ENCODE data around the gene CCDC142. TPM values are rescaled to one million over a fixed set of nuclear protein-coding genes. Genes with fewer than 3 reads are reported as not detected.

Gene CCDC142
- total and polyA plus RNA-seq, 10 of the 15 experiments (the other 5 are each of a cell fraction or from before 2014, with no cell fraction given) = 0.93 to 16.9 (median 9.0) TPM

GRCh38 chr2:74438248-74438647 lies 44.5 kb downstream of the CCDC142 start:
- CTCF ChIA-PET = interaction anchor here (1.2 to 2.5 kb wide), 2 partner anchors 16 to 25 kb away, joined by 3 to 12 read pairs; partner anchors contain the start of gene INO80B
- H3K27me3 ChIP-seq (replicated peaks in 1 of 2; ENCODE audit: control insufficient read depth in 2 of 2, insufficient read depth in 2 of 2, low read length in 1 of 2) = peaks cover 2 to 10% of the 10 kb centered on the region in 2 experiments; a peak in 3 of 4 replicates
- no peaks in the 10 kb centered on the region; the same call in 1 of the 2 replicates for H3K79me2 ChIP-seq (ENCODE audit: control insufficient read depth, insufficient read depth, low read length)
- BruUV-seq (replicated peaks) = no TSS peak
- WGBS (ENCODE audit: insufficient coverage, insufficient replicate concordance, low lambda C conversion rate, missing lambda C conversion rate) = 92% methylated on average over 1 of the region's 1 CpG
- H3K36me3 ChIP-seq (ENCODE audit: control insufficient read depth in 2 of 2, insufficient read depth in 2 of 2, low read length in 1 of 2) = no peaks in the 10 kb centered on the region
- H3K9me3 ChIP-seq (replicated peaks; ENCODE audit: control insufficient read depth, insufficient read depth, low read length) = no peaks in the 10 kb centered on the region
- no peak for ATAC-seq
- H3K4me1 ChIP-seq (ENCODE audit: control insufficient read depth, insufficient read depth, low read length) = peaks cover 23% of the 10 kb centered on the region
- H3K4me2 ChIP-seq (ENCODE audit: control insufficient read depth, insufficient read depth) = no peak overlapping the region
- intact Hi-C loops (cut with micrococcal nuclease; ENCODE audit: unreplicated experiment) = no loop called here
- no peak overlapping the region for H3K9ac ChIP-seq (ENCODE audit: control insufficient read depth, insufficient read depth, low read length)
- H2AFZ ChIP-seq (ENCODE audit: control insufficient read depth, low read depth, low read length) = no peak overlapping the region
- POLR2A ChIA-PET = interaction anchor here (1.1 to 3.4 kb wide), 2 partner anchors 14 to 18 kb away, joined by 3 to 21 read pairs; partner anchors contain the start of genes C2orf81 and WDR54
- SMC1A ChIA-PET (ENCODE audit: uncharacterized antibody, unreplicated experiment) = interaction anchor here (0.7 to 1.4 kb wide), 3 partner anchors 16 to 20 kb away, joined by 3 to 4 read pairs (median 3); partner anchors contain the start of genes INO80B and WBP1
- no peak for FAIRE-seq
- H4K20me1 ChIP-seq (ENCODE audit: control insufficient read depth, insufficient read depth) = no peaks in the 10 kb centered on the region
- in situ Hi-C loops (cut with MboI) = no loop called here
- H3K27ac ChIP-seq (ENCODE audit: control insufficient read depth, insufficient read depth) = no peak overlapping the region
- no peak for DNase-seq (ENCODE audit: low read depth, low spot score)
- TF ChIP-seq IKZF1 (conservative IDR thresholded peaks at IDR 0.05) (no peak), EGR1 (IDR thresholded peaks at IDR 0.05; ENCODE audit: borderline replicate concordance in 1 of 2, low read depth in 2 of 2, low read length in 2 of 2) (no peak), STAT3 (IDR thresholded peaks at IDR 0.05; ENCODE audit: low read depth, low read length) (no peak), HDAC2 (IDR thresholded peaks at IDR 0.05) (no peak), SIN3A (IDR thresholded peaks at IDR 0.05; ENCODE audit: low read depth, low read length) (no peak), ZNF274 (IDR thresholded peaks at IDR 0.05; ENCODE audit: insufficient read depth, insufficient read length) (no peak), CREB1 (IDR thresholded peaks at IDR 0.05; ENCODE audit: low read depth) (no peak), RAD21 (IDR thresholded peaks at IDR 0.05; ENCODE audit: insufficient read depth, low read depth, low read length) (no peak), SIX5 (IDR thresholded peaks at IDR 0.05; ENCODE audit: low read depth, low read length, severe bottlenecking) (no peak)
- RAD21 ChIA-PET (ENCODE audit: unreplicated experiment) = no interaction called here
- no peak overlapping the region for H3K4me3 ChIP-seq

All from GM12878 (cell line).